HEK293 (cell line): Measurements from ENCODE around the gene LLGL2.

Source experiments
- CTCF ChIA-PET: fragments of 350-600 bp; formaldehyde crosslinking; extraction: SDS; loops from one replicate; lab custom pipeline; 2021; ENCODE audit warnings: antibody characterized with exemption; lab: Yijun Ruan, JAX
- POLR2A ChIA-PET: fragments of 300-600 bp; formaldehyde crosslinking; extraction: SDS; loops from one replicate; lab custom pipeline; 2020; ENCODE audit warnings: antibody characterized with exemption, inconsistent platforms; lab: Yijun Ruan, JAX
- H3K27ac ChIP-seq: fragments of 200-500 bp; sonication (Bioruptor generic); 2 replicates; pipeline ENCODE4 v1.5.1; 2014; ENCODE audit warnings: low read depth, low read length, control low read depth, inconsistent platforms; ENCODE audit errors: extremely low read depth
- H3K36me3 ChIP-seq, 2 experiments: fragments of 200-500 bp in 1 of 2; sonication (Bioruptor generic) in 1 of 2; 1 replicate in 1 of 2; 2 replicates in 1 of 2; pipeline ENCODE4 v1.5.1; 2014 to 2017; ENCODE audit warnings: inconsistent platforms in 2 of 2, low read length in 2 of 2; ENCODE audit not compliant: control insufficient read depth in 2 of 2, insufficient read depth in 1 of 2
- H3K4me1 ChIP-seq: fragments of 200-500 bp; sonication (Bioruptor generic); 2 replicates; pipeline ENCODE4 v1.5.1; 2014; ENCODE audit warnings: mild to moderate bottlenecking, low read length, inconsistent platforms; ENCODE audit not compliant: control insufficient read depth, insufficient read depth
- H3K4me3 ChIP-seq: 2 replicates; pipeline ENCODE4 v1.5.1; 2011; ENCODE audit warnings: low read depth, mild to moderate bottlenecking, control low read depth, low read length, moderate library complexity
- H3K9me3 ChIP-seq: fragments of 200-500 bp; sonication (Bioruptor generic); 2 replicates; pipeline ENCODE4 v1.5.1; 2014; ENCODE audit warnings: low read depth, low read length, inconsistent platforms; ENCODE audit not compliant: control insufficient read depth, insufficient read depth
- GFI1B ChIP-seq: fragments of 450-650 bp; formaldehyde crosslinking; IDR thresholded peaks from 2 replicates; pipeline ENCODE4 v1.5.1; 2016; ENCODE audit warnings: missing biosample characterization, missing genetic modification characterization
- KLF10 ChIP-seq: fragments of 450-650 bp; IDR thresholded peaks from 2 replicates; pipeline ENCODE4 v1.5.1; 2018; ENCODE audit warnings: missing biosample characterization, mild to moderate bottlenecking, missing genetic modification characterization
- KLF9 ChIP-seq: fragments of 450-650 bp; formaldehyde crosslinking; IDR thresholded peaks from 2 replicates; pipeline ENCODE4 v1.5.1; 2016; ENCODE audit warnings: missing biosample characterization, missing genetic modification characterization, low read depth
- MZF1 ChIP-seq: fragments of 450-650 bp; formaldehyde crosslinking; IDR thresholded peaks from 2 replicates; pipeline ENCODE4 v1.5.1; 2017; ENCODE audit warnings: missing biosample characterization, missing genetic modification characterization, borderline replicate concordance
- ZBTB1 ChIP-seq: fragments of 450-650 bp; formaldehyde crosslinking; IDR thresholded peaks from 2 replicates; pipeline ENCODE4 v1.5.1; 2016; ENCODE audit warnings: missing biosample characterization, missing genetic modification characterization
- ZBTB44 ChIP-seq: fragments of 450-650 bp; IDR thresholded peaks from 2 replicates; pipeline ENCODE4 v1.5.1; 2018; ENCODE audit warnings: missing biosample characterization, mild to moderate bottlenecking, missing genetic modification characterization
- ZNF184 ChIP-seq: fragments of 450-650 bp; IDR thresholded peaks from 2 replicates; pipeline ENCODE4 v1.5.1; 2018; ENCODE audit warnings: missing biosample characterization, mild to moderate bottlenecking, missing genetic modification characterization
- ZNF221 ChIP-seq: fragments of 450-650 bp; formaldehyde crosslinking; IDR thresholded peaks from 2 replicates; pipeline ENCODE4 v1.5.1; 2017; ENCODE audit warnings: missing biosample characterization, missing genetic modification characterization, borderline replicate concordance
- ZNF24 ChIP-seq: fragments of 450-650 bp; formaldehyde crosslinking; IDR thresholded peaks from 2 replicates; pipeline ENCODE4 v1.5.1; 2016; ENCODE audit warnings: missing biosample characterization, missing genetic modification characterization
- ZNF266 ChIP-seq: fragments of 450-650 bp; formaldehyde crosslinking; IDR thresholded peaks from 2 replicates; pipeline ENCODE4 v1.5.1; 2016; ENCODE audit warnings: missing biosample characterization, missing genetic modification characterization, low read depth
- ZNF274 ChIP-seq, 2 experiments: fragments of 200-500 bp in 1 of 2; fragments of 450-650 bp in 1 of 2; sonication (Bioruptor generic) in 1 of 2; formaldehyde crosslinking in 1 of 2; IDR thresholded peaks; 2 replicates each; pipeline versions ENCODE4 v1.5.1 to v1.6.1; 2014 to 2016; ENCODE audit warnings: borderline replicate concordance in 1 of 2, inconsistent platforms in 1 of 2, low read length in 1 of 2, missing biosample characterization in 1 of 2, missing genetic modification characterization in 1 of 2
- ZNF341 ChIP-seq: fragments of 450-650 bp; formaldehyde crosslinking; IDR thresholded peaks from 2 replicates; pipeline ENCODE4; 2016; ENCODE audit warnings: low read depth, missing biosample characterization, missing genetic modification characterization
- ZNF510 ChIP-seq: fragments of 450-650 bp; formaldehyde crosslinking; IDR thresholded peaks from 2 replicates; pipeline ENCODE4 v1.5.1; 2018; ENCODE audit warnings: mild to moderate bottlenecking, missing genetic modification characterization, missing biosample characterization; ENCODE audit not compliant: insufficient replicate concordance
- ZNF518A ChIP-seq: fragments of 450-650 bp; formaldehyde crosslinking; conservative IDR thresholded peaks from 2 replicates; pipeline ENCODE4 v1.5.1; 2016; ENCODE audit warnings: low read depth, missing biosample characterization, missing genetic modification characterization
- ZNF571 ChIP-seq: fragments of 450-650 bp; formaldehyde crosslinking; IDR thresholded peaks from 2 replicates; pipeline ENCODE4 v1.5.0; 2017; ENCODE audit warnings: missing biosample characterization, missing genetic modification characterization
- ZNF621 ChIP-seq: fragments of 450-650 bp; formaldehyde crosslinking; IDR thresholded peaks from 2 replicates; pipeline ENCODE4 v1.5.1; 2017; ENCODE audit warnings: missing biosample characterization, missing genetic modification characterization
- ZNF707 ChIP-seq: fragments of 450-650 bp; formaldehyde crosslinking; IDR thresholded peaks from 2 replicates; pipeline ENCODE4 v1.5.1; 2016; ENCODE audit warnings: missing biosample characterization, missing genetic modification characterization
- TF ChIP-seq, protein P1 (sequence below): fragments of 450-650 bp; formaldehyde crosslinking; IDR thresholded peaks from 2 replicates; pipeline ENCODE4 v1.5.1; 2017; ENCODE audit warnings: missing biosample characterization, missing genetic modification characterization
- TF ChIP-seq, protein P2 (sequence below): fragments of 450-650 bp; formaldehyde crosslinking; IDR thresholded peaks from 2 replicates; pipeline ENCODE4 v1.5.1; 2017; ENCODE audit warnings: missing biosample characterization, mild to moderate bottlenecking, missing genetic modification characterization, moderate library complexity

Gene LLGL2

GRCh38 chr17:75524970-75525805 lies at the start of gene LLGL2 (continued):
- TF ChIP-seq, protein P1, sequence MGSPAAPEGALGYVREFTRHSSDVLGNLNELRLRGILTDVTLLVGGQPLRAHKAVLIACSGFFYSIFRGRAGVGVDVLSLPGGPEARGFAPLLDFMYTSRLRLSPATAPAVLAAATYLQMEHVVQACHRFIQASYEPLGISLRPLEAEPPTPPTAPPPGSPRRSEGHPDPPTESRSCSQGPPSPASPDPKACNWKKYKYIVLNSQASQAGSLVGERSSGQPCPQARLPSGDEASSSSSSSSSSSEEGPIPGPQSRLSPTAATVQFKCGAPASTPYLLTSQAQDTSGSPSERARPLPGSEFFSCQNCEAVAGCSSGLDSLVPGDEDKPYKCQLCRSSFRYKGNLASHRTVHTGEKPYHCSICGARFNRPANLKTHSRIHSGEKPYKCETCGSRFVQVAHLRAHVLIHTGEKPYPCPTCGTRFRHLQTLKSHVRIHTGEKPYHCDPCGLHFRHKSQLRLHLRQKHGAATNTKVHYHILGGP (tag by site-specific recombination) = no peak
- TF ChIP-seq ZBTB44 (peak; percentile 47), KLF10 (tag by site-specific recombination) (peak; percentile 92), ZNF571 (tag by site-specific recombination) (no peak), ZNF510 (tag by site-specific recombination) (no peak), ZNF184 (tag by site-specific recombination) (peak; percentile 35; the same call in 1 of the 2 replicates), ZNF24 (tag by site-specific recombination) (peak; percentile 77)

GRCh38 chr17:75475851-75476250 lies 49.6 kb upstream of the LLGL2 start:
- TF ChIP-seq ZNF621 (tag by site-specific recombination) (no peak), ZNF707 (tag by site-specific recombination) (no peak), ZNF221 (no peak), ZBTB1 (tag by site-specific recombination) (no peak), KLF9 (tag by site-specific recombination) (no peak), ZNF571 (tag by site-specific recombination) (no peak), MZF1 (tag by site-specific recombination) (no peak), GFI1B (tag by site-specific recombination) (no peak), ZNF266 (tag by site-specific recombination) (no peak)
- TF ChIP-seq, protein P2, sequence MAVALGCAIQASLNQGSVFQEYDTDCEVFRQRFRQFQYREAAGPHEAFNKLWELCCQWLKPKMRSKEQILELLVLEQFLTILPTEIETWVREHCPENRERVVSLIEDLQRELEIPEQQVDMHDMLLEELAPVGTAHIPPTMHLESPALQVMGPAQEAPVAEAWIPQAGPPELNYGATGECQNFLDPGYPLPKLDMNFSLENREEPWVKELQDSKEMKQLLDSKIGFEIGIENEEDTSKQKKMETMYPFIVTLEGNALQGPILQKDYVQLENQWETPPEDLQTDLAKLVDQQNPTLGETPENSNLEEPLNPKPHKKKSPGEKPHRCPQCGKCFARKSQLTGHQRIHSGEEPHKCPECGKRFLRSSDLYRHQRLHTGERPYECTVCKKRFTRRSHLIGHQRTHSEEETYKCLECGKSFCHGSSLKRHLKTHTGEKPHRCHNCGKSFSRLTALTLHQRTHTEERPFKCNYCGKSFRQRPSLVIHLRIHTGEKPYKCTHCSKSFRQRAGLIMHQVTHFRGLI (tag by site-specific recombination) = no peak
- no peaks in the 10 kb centered on the region for H3K9me3 ChIP-seq
- H3K4me3 ChIP-seq = no peak overlapping the region
- peaks cover 0 to 44% of the 10 kb centered on the region in 2 experiments; a peak in 2 of 3 replicates for H3K36me3 ChIP-seq
- H3K4me1 ChIP-seq = peaks cover 2% of the 10 kb centered on the region; the same call in 1 of the 2 replicates
- ChIA-PET CTCF (interaction anchor here (0.7 to 1.2 kb wide), 2 partner anchors 125 to 311 kb away, joined by 3 read pairs; no protein-coding TSS in a partner anchor), POLR2A (interaction anchor here (1.5 kb wide), 1 partner anchor 10 kb away, joined by 5 read pairs; no protein-coding TSS in a partner anchor)
- H3K27ac ChIP-seq = no peak overlapping the region

DNA sequence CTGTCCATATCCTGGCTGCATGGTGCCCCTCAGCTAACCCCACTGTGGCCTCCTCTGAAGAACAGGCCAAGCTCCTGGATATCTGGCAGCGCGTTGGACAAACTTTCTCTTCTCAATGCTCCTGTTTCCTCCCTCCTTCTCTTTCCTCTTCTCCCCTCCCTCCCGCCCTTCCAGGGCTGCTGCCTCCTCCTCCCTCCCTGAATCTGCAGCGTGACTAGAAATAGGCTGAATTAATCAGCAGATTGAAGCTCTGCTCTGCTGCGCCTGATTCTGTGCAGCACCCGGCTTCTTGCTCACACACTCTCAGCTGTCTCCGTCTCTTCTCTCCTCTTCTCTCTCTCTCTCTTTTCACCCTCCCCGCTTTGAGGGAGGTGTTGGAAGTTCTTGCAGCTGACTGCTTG lies 49.2 kb upstream of the LLGL2 start:
- CTCF ChIA-PET = interaction anchor here (0.7 to 1.2 kb wide), 3 partner anchors 40 to 310 kb away, joined by 3 read pairs; partner anchors contain the start of gene TSEN54
- H3K36me3 ChIP-seq = peaks cover 0 to 44% of the 10 kb centered on the region in 2 experiments; a peak in 2 of 3 replicates
- no peaks in the 10 kb centered on the region for H3K9me3 ChIP-seq
- POLR2A ChIA-PET = interaction anchor here (0.5 to 1.5 kb wide), 3 partner anchors 10 to 73 kb away, joined by 4 to 5 read pairs (median 5); partner anchors contain the start of gene TMEM94
- peaks cover 2% of the 10 kb centered on the region; the same call in 1 of the 2 replicates for H3K4me1 ChIP-seq
- H3K27ac ChIP-seq = no peak overlapping the region
- H3K4me3 ChIP-seq = no peak overlapping the region
- TF ChIP-seq ZNF341 (peak; percentile 66), ZNF274 (IDR thresholded peaks at IDR 0.05; ENCODE audit: low read length) (no peak), ZNF274 (tag by site-specific recombination; IDR thresholded peaks at IDR 0.05; ENCODE audit: borderline replicate concordance) (no peak), ZNF221 (no peak), ZNF518A (tag by site-specific recombination) (no peak)
